GM19455 (cell line): ENCODE results near the gene CYP21A2.
"Not testable (repeated sequence)": the region's sequence is repeated elsewhere in the genome, so short reads cannot be mapped to it uniquely, and the experiment has no call there.

ENCODE experiments used
- ATAC-seq: cut with Tn5 transposase; IDR thresholded peaks from one replicate; pipeline ENCODE4 v1.9.1; 2021; ENCODE audit not compliant: unreplicated experiment

CYP21A2 gene

DNA sequence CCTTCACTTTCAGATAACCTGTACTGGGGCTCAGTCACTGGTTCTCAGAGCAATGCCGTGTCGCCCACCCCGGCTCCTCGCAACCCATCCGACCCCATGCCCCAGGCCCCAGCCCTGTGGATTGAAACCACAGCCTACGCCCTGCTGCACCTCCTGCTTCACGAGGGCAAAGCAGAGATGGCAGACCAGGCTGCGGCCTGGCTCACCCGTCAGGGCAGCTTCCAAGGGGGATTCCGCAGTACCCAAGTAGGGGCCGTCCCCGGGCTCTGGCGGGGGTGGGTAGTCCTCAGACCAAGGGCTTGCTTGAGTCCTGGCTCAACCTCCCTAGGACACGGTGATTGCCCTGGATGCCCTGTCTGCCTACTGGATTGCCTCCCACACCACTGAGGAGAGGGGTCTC is 8.7 kb upstream of the CYP21A2 start:
- ATAC-seq, result not testable (repeated sequence)

GRCh38 chr6:32035283-32036013 is 2.8 kb upstream of the CYP21A2 start:
- not testable (repeated sequence) for ATAC-seq

DNA sequence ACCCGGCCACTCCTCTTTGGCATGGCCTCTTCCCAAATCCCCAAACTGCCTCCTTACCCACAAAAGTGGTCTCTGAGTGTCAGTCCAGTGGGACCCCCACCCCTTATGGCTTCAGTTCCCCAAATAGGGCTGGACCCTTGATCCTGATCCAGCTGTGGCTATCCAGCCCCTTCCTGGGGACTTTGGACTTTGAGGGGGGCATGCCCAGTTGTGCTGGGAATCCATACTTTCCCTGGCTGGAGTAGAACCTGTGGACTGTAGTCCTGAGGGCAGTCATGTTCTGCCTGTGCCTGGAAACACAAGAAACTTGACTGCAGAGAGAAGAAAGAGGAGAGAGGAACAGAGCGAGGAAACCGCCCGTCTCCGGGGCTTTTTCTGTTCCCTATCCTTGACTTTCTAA is 1.1 kb upstream of the CYP21A2 start:
- ATAC-seq, result not testable (repeated sequence)

GRCh38 chr6:32038878-32039277 is 663 bp downstream of the CYP21A2 start:
- ATAC-seq, result not testable (repeated sequence)

GRCh38 chr6:32039321-32040274 is 1.4 kb downstream of the CYP21A2 start:
- not testable (repeated sequence) for ATAC-seq

GRCh38 chr6:32040299-32041049 is 2.3 kb downstream of the CYP21A2 start:
- ATAC-seq, result not testable (repeated sequence)

DNA sequence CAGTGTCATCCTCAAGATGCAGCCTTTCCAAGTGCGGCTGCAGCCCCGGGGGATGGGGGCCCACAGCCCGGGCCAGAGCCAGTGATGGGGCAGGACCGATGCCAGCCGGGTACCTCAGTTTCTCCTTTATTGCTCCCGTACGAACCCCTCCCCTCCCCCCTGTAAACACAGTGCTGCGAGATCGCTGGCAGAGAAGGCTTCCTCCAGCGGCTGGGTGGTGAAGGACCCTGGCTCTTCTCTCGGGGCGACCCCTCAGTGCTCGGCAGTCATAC is 2.8 kb downstream of the CYP21A2 start:
- ATAC-seq, result not testable (repeated sequence)

DNA sequence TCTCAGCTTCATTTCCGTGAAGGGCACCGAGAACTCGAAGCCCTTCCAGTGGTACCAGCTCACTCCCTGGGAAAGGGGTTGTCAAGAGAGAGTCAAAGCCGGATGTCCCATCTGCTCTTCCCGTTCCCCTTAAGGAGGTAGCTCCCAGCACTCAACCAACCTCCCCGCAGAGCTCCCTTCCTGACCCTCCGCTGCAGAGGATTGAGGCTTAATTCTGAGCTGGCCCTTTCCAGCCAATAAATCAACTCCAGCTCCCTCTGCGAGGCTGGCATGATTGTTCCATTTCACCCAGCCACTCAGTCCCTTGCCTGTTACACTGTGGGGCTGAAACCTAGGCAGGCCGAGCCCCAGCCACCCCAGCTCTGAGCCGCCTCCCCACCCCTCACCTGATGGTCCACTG is 3.2 kb downstream of the CYP21A2 start:
- ATAC-seq, result not testable (repeated sequence)

DNA sequence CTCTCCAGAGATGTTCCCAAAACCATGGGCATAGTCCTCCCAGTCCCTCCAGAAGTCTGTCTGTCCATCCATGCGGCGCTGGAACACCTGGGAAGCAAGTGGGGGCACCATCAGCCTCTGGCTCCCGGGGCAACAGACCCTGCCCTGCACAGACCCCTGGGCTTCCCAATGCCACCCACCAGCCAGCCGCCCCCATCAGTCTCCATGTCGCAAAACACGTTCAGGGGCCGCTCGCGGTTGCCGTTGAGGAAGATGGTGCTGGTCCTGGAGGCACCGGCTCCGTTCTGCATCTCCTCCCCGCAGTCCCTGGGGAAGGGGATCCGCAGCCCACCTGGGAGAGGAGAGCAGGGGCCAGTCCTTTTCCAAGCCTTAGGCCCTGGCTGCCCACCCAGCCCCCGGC is 4.1 kb downstream of the CYP21A2 start:
- not testable (repeated sequence) for ATAC-seq

- not testable (repeated sequence) for ATAC-seq
Measured at GRCh38 chr6:32043589-32044380, 5.6 kb downstream of the CYP21A2 start.

DNA sequence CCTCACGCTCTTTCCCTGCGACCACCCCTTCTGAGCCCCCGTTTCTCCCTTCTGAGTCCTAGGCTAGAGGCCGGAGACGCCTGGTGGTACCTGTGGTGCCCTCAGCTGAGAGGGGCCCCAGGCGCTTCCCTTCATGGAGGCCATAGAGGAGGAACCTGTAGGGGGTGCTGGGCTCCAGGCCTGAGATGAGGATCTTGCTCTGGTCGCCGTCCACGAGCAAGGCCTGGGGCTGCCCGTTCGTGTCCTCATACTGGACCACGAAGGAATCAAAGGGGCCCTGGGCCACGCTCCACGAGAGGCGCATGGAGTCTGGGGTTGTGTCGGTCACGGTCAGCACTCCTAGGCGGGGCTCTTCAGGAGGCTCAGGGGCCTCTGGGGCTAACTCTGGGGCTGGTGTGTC is 6.7 kb downstream of the CYP21A2 start:
- not testable (repeated sequence) for ATAC-seq

- ATAC-seq, result no peak
Measured at GRCh38 chr6:32045811-32046449, 7.7 kb downstream of the CYP21A2 start.

DNA sequence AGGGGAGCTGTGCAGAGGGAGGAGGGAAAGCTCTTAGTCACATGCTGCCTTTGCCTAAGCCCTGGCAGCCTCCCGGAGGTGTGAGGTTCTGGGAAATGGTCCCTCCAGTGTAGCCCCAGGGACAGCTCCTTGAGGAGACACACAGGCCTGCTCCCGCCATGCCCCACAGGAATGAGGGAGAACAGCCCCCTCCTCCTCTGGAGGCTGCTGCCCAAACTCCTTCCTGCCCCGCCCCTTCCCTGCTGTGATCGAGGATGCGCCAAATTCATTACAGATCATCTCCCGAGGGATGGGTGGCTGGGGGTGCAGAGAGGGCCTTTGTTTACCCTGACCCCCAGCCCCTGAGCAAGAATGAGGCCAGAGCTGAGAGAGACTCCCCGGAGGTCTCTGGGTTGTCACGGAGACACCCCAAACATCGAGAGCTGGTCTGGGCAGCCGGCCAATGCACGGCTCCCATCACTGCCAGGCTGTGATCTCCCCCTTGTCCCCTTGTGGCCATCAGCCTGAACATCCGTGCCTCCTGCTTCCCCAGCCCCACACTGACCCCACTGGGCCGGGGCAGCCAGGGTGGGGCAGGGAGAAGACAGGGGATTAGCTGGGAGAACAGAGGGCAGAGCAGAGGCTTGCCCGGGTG is 8.4 kb downstream of the CYP21A2 start:
- no peak for ATAC-seq

GRCh38 chr6:32047084-32047478 is 8.9 kb downstream of the CYP21A2 start:
- ATAC-seq, result no peak

- ATAC-seq, result no peak
Measured at GRCh38 chr6:32047539-32047854, 9.3 kb downstream of the CYP21A2 start.

- ATAC-seq, result no peak
Measured at GRCh38 chr6:32047855-32048766, 9.9 kb downstream of the CYP21A2 start.

DNA sequence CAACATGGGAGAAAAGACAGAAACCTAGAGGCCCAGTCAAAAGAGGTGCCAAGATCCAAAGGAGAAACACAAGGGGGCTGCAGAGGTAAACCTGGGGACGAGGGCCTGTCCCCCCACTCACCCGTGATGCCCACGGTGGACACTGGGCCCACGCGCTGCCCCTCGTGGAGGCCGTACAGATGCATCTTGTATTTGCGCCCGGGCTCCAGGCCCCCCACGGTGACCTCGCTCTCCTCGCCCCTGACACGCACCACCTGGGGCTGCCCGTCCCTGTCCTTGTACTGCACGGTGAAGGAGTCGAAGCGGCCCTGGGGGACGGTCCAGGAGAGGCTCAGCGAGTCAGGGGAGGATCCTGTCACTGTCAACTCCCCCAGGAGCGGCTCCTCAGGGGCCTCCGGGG is 10.9 kb downstream of the CYP21A2 start:
- ATAC-seq, result not testable (repeated sequence)

- ATAC-seq, result not testable (repeated sequence)
Measured at GRCh38 chr6:32049736-32050135, 11.5 kb downstream of the CYP21A2 start.

DNA sequence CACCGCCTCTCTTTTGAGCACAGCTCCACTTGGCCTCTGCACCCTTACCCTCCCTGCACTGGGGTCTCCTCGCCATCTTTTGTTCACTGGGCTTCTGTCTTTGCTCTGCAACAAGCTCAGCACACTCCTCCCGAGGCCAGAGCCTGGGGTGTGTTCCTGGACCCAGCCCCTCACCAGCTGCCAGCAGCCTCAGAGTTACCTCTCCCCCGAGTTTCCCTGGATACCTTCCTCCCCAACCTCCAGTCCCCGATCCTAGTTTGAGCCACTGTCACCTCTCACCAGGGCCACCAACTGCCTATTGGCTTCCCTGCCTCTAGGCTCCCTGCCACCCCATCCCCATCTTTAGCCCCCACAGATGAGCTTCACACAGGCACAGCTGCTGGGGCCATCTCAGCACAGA is 12.3 kb downstream of the CYP21A2 start:
- ATAC-seq, result no peak
